SKM-1 treated with dmso at 0.1 percent for 144 hours (cell line): Measurements from ENCODE around the gene B4GALT5.
"Not testable (repeated sequence)": the region's sequence is repeated elsewhere in the genome, so short reads cannot be mapped to it uniquely, and the experiment has no call there.

Experiments used
- DNase-seq: peaks from one replicate; lab custom pipeline; 2025; ENCODE audit not compliant: unreplicated experiment; lab: John Stamatoyannopoulos, UW

The B4GALT5 gene

GRCh38 chr20:49631061-49631716 lies 82.5 kb downstream of the B4GALT5 start:
- DNase-seq, result no peak

GRCh38 chr20:49630396-49630951 lies 83.2 kb downstream of the B4GALT5 start:
- no peak for DNase-seq

GRCh38 chr20:49629606-49630005 lies 84.1 kb downstream of the B4GALT5 start:
- no peak for DNase-seq

GRCh38 chr20:49628280-49628679 lies 85.4 kb downstream of the B4GALT5 start:
- not testable (repeated sequence) for DNase-seq

- DNase-seq, result no peak
These were observed 86.3 kb downstream of the B4GALT5 start for GRCh38 chr20:49627329-49627761.

GRCh38 chr20:49624988-49625387 lies 88.7 kb downstream of the B4GALT5 start:
- DNase-seq, result not testable (repeated sequence)

- DNase-seq, result no peak
These were observed 89.4 kb downstream of the B4GALT5 start for GRCh38 chr20:49624317-49624716.

- no peak for DNase-seq
These were observed 91.4 kb downstream of the B4GALT5 start for GRCh38 chr20:49622243-49622642.

GRCh38 chr20:49620364-49621240 lies 93.1 kb downstream of the B4GALT5 start:
- no peak for DNase-seq

- DNase-seq, result no peak
These were observed 94.3 kb downstream of the B4GALT5 start for GRCh38 chr20:49619113-49620048.

- DNase-seq, result no peak
These were observed 95.4 kb downstream of the B4GALT5 start for GRCh38 chr20:49618289-49618688.

- not testable (repeated sequence) for DNase-seq
These were observed 96.3 kb downstream of the B4GALT5 start for GRCh38 chr20:49617394-49617793.

GRCh38 chr20:49616154-49617007 lies 97.3 kb downstream of the B4GALT5 start:
- no peak for DNase-seq

GRCh38 chr20:49615401-49616153 lies 98.1 kb downstream of the B4GALT5 start:
- DNase-seq, result no peak

- not testable (repeated sequence) for DNase-seq
These were observed 98.7 kb downstream of the B4GALT5 start for GRCh38 chr20:49615051-49615400.

- DNase-seq, result no peak
These were observed 99.2 kb downstream of the B4GALT5 start for GRCh38 chr20:49614338-49615050.

GRCh38 chr20:49612127-49612738 lies 101.4 kb downstream of the B4GALT5 start:
- no peak for DNase-seq

GRCh38 chr20:49611539-49612126 lies 102.0 kb downstream of the B4GALT5 start:
- not testable (repeated sequence) for DNase-seq
